Heart left ventricle (tissue), 16 donors: Measurements from ENCODE around the gene LAYN. TPM values are rescaled to one million over a fixed set of nuclear protein-coding genes. Genes with fewer than 3 reads are reported as not detected.
A peak's percentile ranks its signal among the peaks of the same experiment; 100 is the strongest.

ENCODE experiments used
- ATAC-seq, 4 donors: fragments of 200-7000 bp; cut with Tn5 transposase; one replicate each; pipeline ENCODE4 v1.9.1; 2020 to 2022; ENCODE audit warnings: moderate library complexity in 4 of 4, mild to moderate bottlenecking in 3 of 4, moderate number of reproducible peaks in 1 of 4
- DNase-seq, 5 donors: peaks; one replicate each; pipeline ENCODE4 v3.0.0-alpha.2; 2020
- H3K27ac ChIP-seq, 12 donors: fragments of 200-600 bp; sonication (generic) in 4 of 12; one replicate each; pipeline versions ENCODE4 v1.5.0 to v1.8.0; 2016 to 2022; ENCODE audit warnings: mild to moderate bottlenecking in 2 of 12
- H3K27me3 ChIP-seq, 9 donors: fragments of 200-600 bp; sonication (generic) in 2 of 9; one replicate each; pipeline versions ENCODE4 v1.5.1 to v1.8.0; 2016 to 2022; ENCODE audit warnings: mild to moderate bottlenecking in 3 of 9
- H3K36me3 ChIP-seq, 9 donors: fragments of 200-600 bp; sonication (generic) in 2 of 9; one replicate each; pipeline versions ENCODE4 v1.5.0 to v1.8.0; 2018 to 2022; ENCODE audit warnings: mild to moderate bottlenecking in 2 of 9
- H3K4me1 ChIP-seq, 12 donors: fragments of 200-600 bp; sonication (generic) in 4 of 12; one replicate each; pipeline versions ENCODE4 v1.5.0 to v1.8.0; 2016 to 2022; ENCODE audit warnings: mild to moderate bottlenecking in 3 of 12
- H3K4me3 ChIP-seq, 12 donors: fragments of 200-600 bp; sonication (generic) in 4 of 12; one replicate each; pipeline versions ENCODE4 v1.5.0 to v1.8.0; 2017 to 2022; ENCODE audit warnings: mild to moderate bottlenecking in 9 of 12, moderate library complexity in 4 of 12
- H3K9me3 ChIP-seq, 12 donors: fragments of 200-600 bp; sonication (generic) in 4 of 12; one replicate each; pipeline versions ENCODE4 v1.5.0 to v1.8.0; 2016 to 2022; ENCODE audit warnings: mild to moderate bottlenecking in 1 of 12
- POLR2A ChIP-seq, 2 donors: fragments of 450-650 bp; IDR thresholded peaks; one replicate each; pipeline ENCODE4 v1.6.1; 2017; ENCODE audit warnings: antibody characterized with exemption in 2 of 2, mild to moderate bottlenecking in 2 of 2, moderate library complexity in 2 of 2
- WGBS, 4 donors: extraction: QIAGEN DNeasy Blood & Tissue Kit in 2 of 4; methylation state at CpG; one replicate each; pipeline versions ENCODE4 v1.1.5 to v1.1.7; 2013 to 2018; 5-methylcytosine and 5-hydroxymethylcytosine counted together
- intact Hi-C, 10 donors: fragments of 100-400 bp; cut with DNase I; formaldehyde crosslinking; loops; one replicate each; pipeline versions ENCODE4 v1.11.1 to v1.14.2; 2022
- polyA plus RNA-seq, 2 donors: library from polyadenylated mRNA; stranded (reverse); fragments of 200-250 nt; gene quantifications; one replicate each; pipeline ENCODE4 v1.2.3, GENCODE V29; 2013
- total RNA-seq, 9 donors: library from RNA; depleted of rRNA in 2 of 9; stranded (reverse); fragments of >200 nt in 2 of 9; fragmentation: NEBNext Ultra II Directional in 3 of 9; extraction: Animal tissue kit (Norgen Biotek cat#: 25700) in 3 of 9; gene quantifications; one replicate each; pipeline versions ENCODE4 v1.1.0 to v1.2.4, GENCODE V29; 2016 to 2023
- TF ChIP-seq, protein P1 (sequence below), 12 donors: fragments of 200-600 bp; sonication (generic) in 4 of 12; IDR thresholded peaks; one replicate each; pipeline versions ENCODE4 v1.5.0 to v1.8.0; 2018 to 2022; ENCODE audit warnings: antibody characterized with exemption in 12 of 12, mild to moderate bottlenecking in 5 of 12
- donor health status: ischemic (EF 13 %, LVEDD 7.1; RV severe dilation, severe dysfunction).
- donor health status: healthy with polysubstance abuse.
- donor health status: DM: no; HTN: yes; CAD: no.
- donor health status: DM: no; HTN: no; CAD: no.
- donor health status: ischemic (EF 25% LVEDD 6.9; RV normal size, moderate dysfunction).
- donor health status: ischemic (EF 25% LVEDD 5.7; RV mildly dilated, moderate dysfunction).
- donor health status: healthy.
- donor health status: DM: yes; HTN: yes; CAD: no.
- donor health status: ischemic (EF 35%, LVEDD 5.7; RV mildly dilated, moderate dysfunction).
- donor health status: nonischemic (EF 11% LVEDD 7.7; RV severe dilation, severe dysfunction).
- donor health status: DM: yes; HTN: yes; CAD: no.
- donor health status: PGD.
- donor health status: ischemic (EF 29% LVEDD 5.4; RV normal size, mild dysfunction).
- donor health status: nonischemic (EF 23%, LVEDD 6.1; RV moderate dilation, normal function).

The LAYN gene
- total and polyA plus RNA-seq, 11 donors: 1.2 to 6.9 (median 2.8) TPM

DNA sequence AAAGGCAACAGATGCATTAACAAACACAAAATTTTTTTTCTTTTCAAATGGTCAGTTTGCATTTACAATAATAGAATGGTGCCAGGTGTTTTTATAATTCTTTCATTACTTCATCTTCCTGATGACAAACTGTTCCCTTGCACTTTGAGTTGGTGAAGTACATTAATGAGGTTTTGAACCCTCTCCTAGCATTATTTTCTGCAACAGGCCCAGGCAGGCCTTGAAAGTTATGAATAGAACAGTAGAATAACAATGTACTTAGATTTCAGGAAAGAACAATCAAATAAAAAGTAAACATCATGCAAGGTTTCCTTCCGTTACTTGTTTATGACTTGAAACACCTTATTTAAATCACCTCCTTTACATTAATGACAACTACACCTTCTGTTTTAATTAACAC is 37.9 kb upstream of the LAYN start:
- WGBS, 4 donors: 66 to 73% (median 70%) methylated on average over 1 of the region's 1 CpG
- Histone ChIP-seq H3K36me3 (no peaks in the 10 kb centered on the region), H3K27ac (no peak overlapping the region), H3K9me3 (no peaks in the 10 kb centered on the region), H3K4me1 (no peaks in the 10 kb centered on the region), H3K27me3 (no peaks in the 10 kb centered on the region), H3K4me3 (no peak overlapping the region)
- no peak for TF ChIP-seq POLR2A (IDR thresholded peaks at IDR 0.05)
- TF ChIP-seq, protein P1, sequence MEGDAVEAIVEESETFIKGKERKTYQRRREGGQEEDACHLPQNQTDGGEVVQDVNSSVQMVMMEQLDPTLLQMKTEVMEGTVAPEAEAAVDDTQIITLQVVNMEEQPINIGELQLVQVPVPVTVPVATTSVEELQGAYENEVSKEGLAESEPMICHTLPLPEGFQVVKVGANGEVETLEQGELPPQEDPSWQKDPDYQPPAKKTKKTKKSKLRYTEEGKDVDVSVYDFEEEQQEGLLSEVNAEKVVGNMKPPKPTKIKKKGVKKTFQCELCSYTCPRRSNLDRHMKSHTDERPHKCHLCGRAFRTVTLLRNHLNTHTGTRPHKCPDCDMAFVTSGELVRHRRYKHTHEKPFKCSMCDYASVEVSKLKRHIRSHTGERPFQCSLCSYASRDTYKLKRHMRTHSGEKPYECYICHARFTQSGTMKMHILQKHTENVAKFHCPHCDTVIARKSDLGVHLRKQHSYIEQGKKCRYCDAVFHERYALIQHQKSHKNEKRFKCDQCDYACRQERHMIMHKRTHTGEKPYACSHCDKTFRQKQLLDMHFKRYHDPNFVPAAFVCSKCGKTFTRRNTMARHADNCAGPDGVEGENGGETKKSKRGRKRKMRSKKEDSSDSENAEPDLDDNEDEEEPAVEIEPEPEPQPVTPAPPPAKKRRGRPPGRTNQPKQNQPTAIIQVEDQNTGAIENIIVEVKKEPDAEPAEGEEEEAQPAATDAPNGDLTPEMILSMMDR (IDR thresholded peaks at IDR 0.05): no peak
- no peak for ATAC-seq
- intact Hi-C loops: no loop called here
- DNase-seq: no peak

DNA sequence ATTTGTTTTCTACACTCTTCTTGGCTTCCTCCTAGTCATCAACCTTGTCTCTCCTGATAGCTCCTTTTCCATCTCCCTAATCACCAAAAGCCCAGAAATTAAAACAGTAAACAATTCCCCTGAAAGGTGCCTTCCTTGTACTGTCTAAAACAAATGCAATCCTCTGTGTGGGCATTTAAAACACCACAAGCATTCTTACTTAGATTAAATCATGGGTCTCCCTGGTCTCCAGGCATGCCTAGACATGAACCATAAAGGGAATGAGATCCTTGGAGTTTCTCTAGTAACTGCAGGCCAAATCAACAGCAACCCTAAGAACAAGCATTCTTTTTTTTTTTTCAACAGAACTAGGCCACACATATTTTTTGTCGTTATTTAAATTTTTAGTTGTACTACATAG is 30.2 kb upstream of the LAYN start:
- intact Hi-C loops: no loop called here
- TF ChIP-seq, protein P1 (IDR thresholded peaks at IDR 0.05): no peak
- TF ChIP-seq POLR2A (IDR thresholded peaks at IDR 0.05): no peak
- DNase-seq: no peak
- Histone ChIP-seq H3K4me1 (peaks cover 0 to 18% (median 4%) of the 10 kb centered on the region in 12 donors), H3K27me3 (peaks cover 9 to 60% (median 34%) of the 10 kb centered on the region in 9 donors), H3K4me3 (no peak overlapping the region), H3K9me3 (no peaks in the 10 kb centered on the region), H3K27ac (no peak overlapping the region), H3K36me3 (no peaks in the 10 kb centered on the region)
- no peak for ATAC-seq
- 94 to 96% (median 94%) methylated on average over 1 of the region's 1 CpG for WGBS, 4 donors

DNA sequence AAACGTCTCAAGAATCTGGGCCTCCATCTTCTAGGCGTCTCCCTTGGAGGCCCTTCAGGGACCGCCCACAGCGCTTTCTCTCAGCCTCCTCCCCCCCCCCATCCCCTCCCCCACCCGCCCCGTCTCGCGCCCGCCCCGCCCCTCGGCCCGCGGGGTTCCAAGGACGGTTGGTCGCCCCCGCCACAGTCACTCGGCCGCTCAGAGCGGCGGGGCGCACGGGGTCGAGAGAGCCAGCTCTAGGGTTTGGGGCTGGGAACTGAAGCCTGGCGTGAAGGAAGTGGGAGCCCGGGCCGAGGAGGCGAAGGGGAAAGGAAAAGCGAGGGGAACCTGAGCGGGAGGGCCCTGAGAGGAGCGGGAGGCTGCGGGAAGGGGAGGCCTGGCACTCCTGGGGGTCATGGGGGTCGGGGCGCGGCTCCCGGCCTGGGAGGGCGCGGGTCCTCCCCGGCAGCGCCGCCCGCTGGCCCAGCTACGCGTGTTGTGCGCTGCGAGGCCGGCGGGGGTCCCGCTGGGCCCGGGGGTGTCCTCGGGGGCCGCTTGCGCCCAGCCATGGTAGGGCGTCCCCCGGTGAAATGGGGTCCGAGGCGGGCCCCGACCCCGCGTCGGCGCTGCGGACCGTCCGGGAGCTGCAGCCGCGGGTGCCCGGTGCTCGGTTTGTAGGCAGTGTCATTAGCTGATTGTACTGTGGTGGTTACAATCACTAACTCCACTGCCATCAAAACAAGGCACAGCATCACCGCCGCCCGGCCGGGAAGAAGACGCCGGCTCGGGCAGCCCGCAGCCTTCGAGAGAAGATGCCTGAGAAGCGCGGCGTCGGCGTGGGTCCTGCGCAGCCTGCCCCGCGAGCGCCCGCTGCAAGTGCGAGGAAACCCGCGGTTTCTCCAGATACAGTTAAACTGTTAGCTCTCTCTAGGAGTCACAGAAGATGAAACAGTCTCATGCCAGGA is 28.0 kb upstream of the LAYN start, which contains the start of gene BTG4:
BTG4 (minus strand) TSS at position 91 of the 944 bp plus-strand sequence. CDS start 13,610 bp downstream, outside the sequence.
- intact Hi-C loops: no loop called here
- peaks cover 9 to 60% (median 39%) of the 10 kb centered on the region in 9 donors for H3K27me3 ChIP-seq
- peak in 2 of 4 donors; percentile 31 to 42 for ATAC-seq
- H3K4me1 ChIP-seq: peaks cover 0 to 18% (median 4%) of the 10 kb centered on the region in 12 donors
- DNase-seq: peak in 1 of 5 donors; percentile 24
- no peak within 1 kb of the TSS for H3K27ac ChIP-seq
- no peak for TF ChIP-seq POLR2A (IDR thresholded peaks at IDR 0.05)
- TF ChIP-seq, protein P1 (IDR thresholded peaks at IDR 0.05): no peak
- no peaks in the 10 kb centered on the region for H3K9me3 ChIP-seq
- peak within 1 kb of the TSS; percentile 4 to 59 (median 44) for H3K4me3 ChIP-seq
- no peaks in the 10 kb centered on the region for H3K36me3 ChIP-seq
- WGBS, 4 donors: 3 to 6% (median 4%) methylated on average over 39 to 90 of the region's 90 CpGs

DNA sequence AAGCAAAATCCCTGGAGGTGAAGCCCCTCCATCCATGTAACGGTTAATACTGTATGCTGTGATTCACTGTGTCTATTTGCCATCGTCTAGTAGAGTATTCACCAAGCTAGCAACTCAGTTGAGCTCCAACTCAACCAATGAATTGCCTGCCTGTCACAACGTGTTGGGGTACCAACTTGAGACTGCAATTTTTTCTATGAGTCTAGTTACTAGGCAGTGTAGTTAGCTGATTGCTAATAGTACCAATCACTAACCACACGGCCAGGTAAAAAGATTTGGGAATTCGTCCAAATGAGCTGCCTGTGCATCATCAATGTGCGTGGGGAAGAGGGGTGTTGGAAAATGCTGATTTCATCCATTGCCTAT is 27.3 kb upstream of the LAYN start:
- 38 to 45% (median 40%) methylated on average over 6 of the region's 6 CpGs for WGBS, 4 donors
- ATAC-seq: no peak

More for the DNA sequence above, 27.3 kb upstream of the LAYN start:
- peaks cover 0 to 18% (median 4%) of the 10 kb centered on the region in 12 donors for H3K4me1 ChIP-seq
- H3K27me3 ChIP-seq: peaks cover 9 to 60% (median 39%) of the 10 kb centered on the region in 9 donors
- intact Hi-C loops: no loop called here
- H3K4me3 ChIP-seq: peak overlapping the region in 3 of 12 donors; percentile 23 to 53 (median 51)
- H3K36me3 ChIP-seq: no peaks in the 10 kb centered on the region
- TF ChIP-seq, protein P1 (IDR thresholded peaks at IDR 0.05): no peak
- no peak for TF ChIP-seq POLR2A (IDR thresholded peaks at IDR 0.05)
- DNase-seq: no peak
- no peaks in the 10 kb centered on the region for H3K9me3 ChIP-seq
- no peak overlapping the region for H3K27ac ChIP-seq
